Upper lobe of right lung (tissue), 1 donor: Measurements from ENCODE around the gene TRIM8. TPM values are rescaled to one million over a fixed set of nuclear protein-coding genes. Genes with fewer than 3 reads are reported as not detected.
"Not testable (repeated sequence)": the region's sequence is repeated elsewhere in the genome, so short reads cannot be mapped to it uniquely, and the experiment has no call there.

Experiments
- ATAC-seq: fragments of 200-7000 bp; cut with Tn5 transposase; one replicate; pipeline ENCODE4 v1.9.1; 2020; ENCODE audit warnings: mild to moderate bottlenecking, moderate library complexity
- DNase-seq: peaks from one replicate; pipeline ENCODE4 v3.0.0-alpha.2; 2020
- H3K27ac ChIP-seq: fragments of 200-600 bp; one replicate; pipeline ENCODE4 v1.8.0; 2022
- H3K27me3 ChIP-seq: fragments of 200-600 bp; one replicate; pipeline ENCODE4 v1.8.0; 2022; ENCODE audit warnings: mild to moderate bottlenecking
- H3K36me3 ChIP-seq: fragments of 200-600 bp; one replicate; pipeline ENCODE4 v1.8.0; 2022
- H3K4me1 ChIP-seq: fragments of 200-600 bp; one replicate; pipeline ENCODE4 v1.8.0; 2022
- H3K4me3 ChIP-seq: fragments of 200-600 bp; one replicate; pipeline ENCODE4 v1.8.0; 2022; ENCODE audit warnings: mild to moderate bottlenecking
- H3K9me3 ChIP-seq: fragments of 200-600 bp; one replicate; pipeline ENCODE4 v1.8.0; 2022
- CTCF ChIP-seq: fragments of 200-600 bp; IDR thresholded peaks from one replicate; pipeline ENCODE4 v1.8.0; 2022; ENCODE audit warnings: antibody characterized with exemption
- intact Hi-C: fragments of 100-400 bp; cut with DNase I; formaldehyde crosslinking; loops from one replicate; pipeline ENCODE4 v1.11.0; 2022
- total RNA-seq: library from RNA; stranded (reverse); fragmentation: NEBNext Ultra II Directional; extraction: Animal tissue kit (Norgen Biotek cat#: 25700); gene quantifications from one replicate; pipeline ENCODE4 v1.2.1, GENCODE V29; 2021
- donor health status: DM: no; HTN: yes; CAD: no; lungs with severe emphysema.

Gene TRIM8
- total RNA-seq, 1 donor from 2014 or later, result 146 TPM

- Histone ChIP-seq H3K27me3 (no peaks in the 10 kb centered on the region), H3K27ac (no peak overlapping the region), H3K4me3 (no peak overlapping the region), H3K9me3 (no peaks in the 10 kb centered on the region), H3K36me3 (peaks cover 8% of the 10 kb centered on the region), H3K4me1 (peaks cover 18% of the 10 kb centered on the region)
- DNase-seq, result no peak
- TF ChIP-seq CTCF, result no peak
- intact Hi-C loops, result no loop called here
- ATAC-seq, result peak; percentile 62
These were observed 38.1 kb downstream of the TRIM8 start for GRCh38 chr10:102682416-102682815.

GRCh38 chr10:102682981-102683380 lies 38.7 kb downstream of the TRIM8 start:
- Histone ChIP-seq H3K27me3 (no peaks in the 10 kb centered on the region), H3K36me3 (peaks cover 8% of the 10 kb centered on the region), H3K4me1 (peaks cover 12% of the 10 kb centered on the region), H3K9me3 (no peaks in the 10 kb centered on the region), H3K4me3 (no peak overlapping the region), H3K27ac (no peak overlapping the region)
- TF ChIP-seq CTCF, result no peak
- DNase-seq, result no peak
- no peak for ATAC-seq
- intact Hi-C loops, result no loop called here

DNA sequence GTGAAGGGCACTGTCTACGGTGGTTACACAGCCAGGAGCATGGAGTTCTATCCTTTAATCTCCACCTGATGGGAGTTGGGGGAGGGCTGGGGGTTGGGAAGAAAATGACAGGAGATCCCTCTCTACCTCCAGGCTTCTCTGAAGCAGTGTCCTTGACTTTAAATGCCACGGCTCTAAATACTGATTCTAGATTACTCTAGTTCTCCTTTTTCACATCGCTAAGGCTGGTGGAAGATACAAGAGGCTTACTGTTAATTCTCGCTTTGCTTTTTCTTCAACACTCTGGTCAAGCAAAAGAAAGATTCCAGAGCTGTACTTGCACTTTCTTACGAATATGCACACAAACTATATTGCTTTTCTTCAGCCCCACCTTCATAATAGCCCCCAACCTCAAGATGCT lies 39.5 kb downstream of the TRIM8 start:
- peaks cover 6% of the 10 kb centered on the region for H3K4me1 ChIP-seq
- H3K36me3 ChIP-seq, result peaks cover 8% of the 10 kb centered on the region
- TF ChIP-seq CTCF, result no peak

DNA sequence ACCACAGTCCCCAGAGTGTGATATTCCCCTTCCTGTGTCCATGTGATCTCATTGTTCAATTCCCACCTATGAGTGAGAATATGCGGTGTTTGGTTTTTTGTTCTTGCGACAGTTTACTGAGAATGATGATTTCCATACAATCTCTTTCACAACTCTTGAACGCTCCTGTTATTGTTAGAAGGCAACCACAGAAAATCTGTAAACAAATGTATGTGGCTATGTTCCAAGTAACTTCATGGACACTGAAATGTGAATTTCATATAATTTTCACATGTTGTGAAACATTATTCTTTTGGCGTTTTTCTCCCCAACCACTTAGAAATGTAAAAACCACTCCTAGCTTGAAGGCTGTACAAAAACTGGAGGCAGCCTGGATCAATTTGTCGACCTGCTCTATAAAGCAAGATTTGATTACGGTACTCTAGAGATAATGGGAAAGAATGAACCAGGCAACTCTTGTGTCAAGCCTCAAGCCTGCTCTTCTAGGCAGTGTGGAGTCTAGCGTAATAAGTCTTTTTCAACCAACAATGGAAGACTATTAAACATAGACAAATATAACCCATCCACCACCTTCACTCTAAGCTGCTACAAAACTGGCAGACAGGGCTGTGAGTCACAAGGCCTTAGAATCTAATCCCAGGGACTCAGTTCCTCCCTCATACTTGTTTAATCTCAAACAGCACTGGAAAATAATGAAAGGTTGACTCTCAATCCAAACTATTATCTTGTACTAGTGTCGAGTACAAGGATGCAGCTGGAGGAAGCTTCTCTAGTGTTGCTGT lies 47.2 kb downstream of the TRIM8 start:
- no peak for TF ChIP-seq CTCF
- Histone ChIP-seq H3K9me3 (no peaks in the 10 kb centered on the region), H3K4me1 (no peaks in the 10 kb centered on the region), H3K27ac (no peak overlapping the region), H3K36me3 (peaks cover 7% of the 10 kb centered on the region), H3K27me3 (no peaks in the 10 kb centered on the region), H3K4me3 (no peak overlapping the region)
- intact Hi-C loops, result no loop called here
- DNase-seq, result no peak
- ATAC-seq, result no peak

More for the DNA sequence above, 39.5 kb downstream of the TRIM8 start:
- no peak overlapping the region for H3K27ac ChIP-seq
- intact Hi-C loops, result no loop called here
- DNase-seq (no peak), ATAC-seq (no peak)
- no peaks in the 10 kb centered on the region for H3K9me3 ChIP-seq
- H3K4me3 ChIP-seq, result no peak overlapping the region
- H3K27me3 ChIP-seq, result no peaks in the 10 kb centered on the region

- H3K36me3 ChIP-seq, result peaks cover 36% of the 10 kb centered on the region
- intact Hi-C loops, H3K4me3 ChIP-seq, DNase-seq, H3K4me1 ChIP-seq, H3K27ac ChIP-seq, H3K27me3 ChIP-seq, H3K9me3 ChIP-seq, ATAC-seq: not testable (repeated sequence)
These were observed 51.1 kb downstream of the TRIM8 start for GRCh38 chr10:102695401-102695800.

GRCh38 chr10:102696736-102697135 lies 52.5 kb downstream of the TRIM8 start:
- H3K36me3 ChIP-seq, result peaks cover 36% of the 10 kb centered on the region
- H3K27me3 ChIP-seq, result no peaks in the 10 kb centered on the region
- no peak overlapping the region for H3K4me3 ChIP-seq
- no peak for DNase-seq
- H3K27ac ChIP-seq, result no peak overlapping the region
- intact Hi-C loops, result no loop called here
- TF ChIP-seq CTCF, result no peak
- H3K4me1 ChIP-seq, result no peaks in the 10 kb centered on the region
- no peaks in the 10 kb centered on the region for H3K9me3 ChIP-seq
- ATAC-seq, result no peak
